Measurements from ENCODE around the gene KLK8.
"Not testable (repeated sequence)": the region's sequence is repeated elsewhere in the genome, so short reads cannot be mapped to it uniquely, and the experiment has no call there.

KLK8 gene

GRCh38 chr19:51002542-51003311 is 1.3 kb upstream of the KLK8 start:
- Histone ChIP-seq H3K4me3 (ENCODE audit: low read length) (no peak overlapping the region), H3K36me3 (ENCODE audit: insufficient read depth, low read length) (no peaks in the 10 kb centered on the region), H3K4me1 (ENCODE audit: control insufficient read depth, insufficient read depth, low read length) (no peaks in the 10 kb centered on the region), H3K27me3 (ENCODE audit: control insufficient read depth, insufficient read depth, low read length) (no peaks in the 10 kb centered on the region), H3K4me2 (ENCODE audit: low read length) (no peak overlapping the region), H3K9ac (ENCODE audit: low read depth, low read length) (no peak overlapping the region), H3K9me3 (replicated peaks; ENCODE audit: low read length) (peaks cover 3% of the 10 kb centered on the region)

GRCh38 chr19:51002089-51002532 is 707 bp upstream of the KLK8 start:
- Histone ChIP-seq H3K9me3 (replicated peaks; ENCODE audit: low read length) (no peaks in the 10 kb centered on the region), H3K4me1 (ENCODE audit: control insufficient read depth, insufficient read depth, low read length) (no peaks in the 10 kb centered on the region), H3K9ac (ENCODE audit: low read depth, low read length) (no peak overlapping the region), H3K36me3 (ENCODE audit: insufficient read depth, low read length) (no peaks in the 10 kb centered on the region), H3K4me3 (ENCODE audit: low read length) (no peak overlapping the region), H3K4me2 (ENCODE audit: low read length) (no peak overlapping the region), H3K27me3 (ENCODE audit: control insufficient read depth, insufficient read depth, low read length) (no peaks in the 10 kb centered on the region)

GRCh38 chr19:51000981-51001380 is 423 bp downstream of the KLK8 start:
- H3K4me2 ChIP-seq (ENCODE audit: low read length): no peak overlapping the region
- no peak overlapping the region for H3K9ac ChIP-seq (ENCODE audit: low read depth, low read length)
- H3K4me1 ChIP-seq (ENCODE audit: control insufficient read depth, insufficient read depth, low read length): no peaks in the 10 kb centered on the region
- H3K36me3 ChIP-seq (ENCODE audit: insufficient read depth, low read length): no peaks in the 10 kb centered on the region
- H3K9me3 ChIP-seq (replicated peaks; ENCODE audit: low read length): no peaks in the 10 kb centered on the region
- H3K4me3 ChIP-seq (ENCODE audit: low read length): no peak overlapping the region
- H3K27me3 ChIP-seq (ENCODE audit: control insufficient read depth, insufficient read depth, low read length): no peaks in the 10 kb centered on the region

GRCh38 chr19:51000426-51000825 is 978 bp downstream of the KLK8 start:
- no peaks in the 10 kb centered on the region for H3K36me3 ChIP-seq (ENCODE audit: insufficient read depth, low read length)
- H3K9ac ChIP-seq (ENCODE audit: low read depth, low read length): no peak overlapping the region
- no peak overlapping the region for H3K4me2 ChIP-seq (ENCODE audit: low read length)
- no peaks in the 10 kb centered on the region for H3K4me1 ChIP-seq (ENCODE audit: control insufficient read depth, insufficient read depth, low read length)
- H3K4me3 ChIP-seq (ENCODE audit: low read length): no peak overlapping the region
- H3K27me3 ChIP-seq (ENCODE audit: control insufficient read depth, insufficient read depth, low read length): no peaks in the 10 kb centered on the region
- H3K9me3 ChIP-seq (replicated peaks; ENCODE audit: low read length): no peaks in the 10 kb centered on the region

- Histone ChIP-seq H3K27me3 (ENCODE audit: control insufficient read depth, insufficient read depth, low read length) (no peaks in the 10 kb centered on the region), H3K9me3 (replicated peaks; ENCODE audit: low read length) (no peaks in the 10 kb centered on the region), H3K4me2 (ENCODE audit: low read length) (no peak overlapping the region), H3K4me1 (ENCODE audit: control insufficient read depth, insufficient read depth, low read length) (no peaks in the 10 kb centered on the region), H3K9ac (ENCODE audit: low read depth, low read length) (no peak overlapping the region), H3K4me3 (ENCODE audit: low read length) (no peak overlapping the region), H3K36me3 (ENCODE audit: insufficient read depth, low read length) (no peaks in the 10 kb centered on the region)
Measured at GRCh38 chr19:50998686-50999085, 2.7 kb downstream of the KLK8 start.

- H3K36me3 ChIP-seq (ENCODE audit: insufficient read depth, low read length): no peaks in the 10 kb centered on the region
- H3K27me3 ChIP-seq (ENCODE audit: control insufficient read depth, insufficient read depth, low read length): no peaks in the 10 kb centered on the region
- no peaks in the 10 kb centered on the region for H3K4me1 ChIP-seq (ENCODE audit: control insufficient read depth, insufficient read depth, low read length)
- no peaks in the 10 kb centered on the region for H3K9me3 ChIP-seq (replicated peaks; ENCODE audit: low read length)
- no peak overlapping the region for H3K4me3 ChIP-seq (ENCODE audit: low read length)
- H3K4me2 ChIP-seq (ENCODE audit: low read length): no peak overlapping the region
- H3K9ac ChIP-seq (ENCODE audit: low read depth, low read length): no peak overlapping the region
Measured at GRCh38 chr19:50998061-50998460, 3.3 kb downstream of the KLK8 start.

GRCh38 chr19:50994129-50994528 is 7.3 kb downstream of the KLK8 start:
- Histone ChIP-seq H3K9me3 (replicated peaks; ENCODE audit: low read length) (no peaks in the 10 kb centered on the region), H3K4me3 (ENCODE audit: low read length) (no peak overlapping the region), H3K4me2 (ENCODE audit: low read length) (no peak overlapping the region), H3K9ac (ENCODE audit: low read depth, low read length) (no peak overlapping the region), H3K27me3 (ENCODE audit: control insufficient read depth, insufficient read depth, low read length) (no peaks in the 10 kb centered on the region), H3K36me3 (ENCODE audit: insufficient read depth, low read length) (no peaks in the 10 kb centered on the region), H3K4me1 (ENCODE audit: control insufficient read depth, insufficient read depth, low read length) (no peaks in the 10 kb centered on the region)

- H3K4me1 ChIP-seq (ENCODE audit: control insufficient read depth, insufficient read depth, low read length): no peaks in the 10 kb centered on the region
- H3K4me2 ChIP-seq (ENCODE audit: low read length): no peak overlapping the region
- no peak overlapping the region for H3K4me3 ChIP-seq (ENCODE audit: low read length)
- H3K9me3 ChIP-seq (replicated peaks; ENCODE audit: low read length): no peaks in the 10 kb centered on the region
- no peak overlapping the region for H3K9ac ChIP-seq (ENCODE audit: low read depth, low read length)
- H3K27me3 ChIP-seq (ENCODE audit: control insufficient read depth, insufficient read depth, low read length): no peaks in the 10 kb centered on the region
- no peaks in the 10 kb centered on the region for H3K36me3 ChIP-seq (ENCODE audit: insufficient read depth, low read length)
Measured at GRCh38 chr19:50992666-50993035, 8.8 kb downstream of the KLK8 start.

GRCh38 chr19:50984416-50984815 is 17.0 kb downstream of the KLK8 start:
- not testable (repeated sequence) for H3K4me3 ChIP-seq (ENCODE audit: low read length); H3K36me3 ChIP-seq (ENCODE audit: insufficient read depth, low read length); H3K4me1 ChIP-seq (ENCODE audit: control insufficient read depth, insufficient read depth, low read length); H3K9me3 ChIP-seq (replicated peaks; ENCODE audit: low read length); H3K4me2 ChIP-seq (ENCODE audit: low read length); H3K9ac ChIP-seq (ENCODE audit: low read depth, low read length); H3K27me3 ChIP-seq (ENCODE audit: control insufficient read depth, insufficient read depth, low read length)

GRCh38 chr19:50983625-50984292 is 17.6 kb downstream of the KLK8 start, which contains the start of gene KLK7:
Gene KLK7, minus strand, starts transcription at chr19:50983917. Its CDS starts 1,518 bp downstream, at chr19:50982399.
- no peaks in the 10 kb centered on the region for H3K27me3 ChIP-seq (ENCODE audit: control insufficient read depth, insufficient read depth, low read length)
- no peaks in the 10 kb centered on the region for H3K4me1 ChIP-seq (ENCODE audit: control insufficient read depth, insufficient read depth, low read length)
- no peaks in the 10 kb centered on the region for H3K36me3 ChIP-seq (ENCODE audit: insufficient read depth, low read length)
- no peak within 1 kb of the TSS for H3K9ac ChIP-seq (ENCODE audit: low read depth, low read length)
- H3K4me3 ChIP-seq (ENCODE audit: low read length): no peak within 1 kb of the TSS
- no peak within 1 kb of the TSS for H3K4me2 ChIP-seq (ENCODE audit: low read length)
- H3K9me3 ChIP-seq (replicated peaks; ENCODE audit: low read length): no peaks in the 10 kb centered on the region

- H3K9ac ChIP-seq (ENCODE audit: low read depth, low read length): no peak overlapping the region
- no peaks in the 10 kb centered on the region for H3K9me3 ChIP-seq (replicated peaks; ENCODE audit: low read length)
- no peaks in the 10 kb centered on the region for H3K27me3 ChIP-seq (ENCODE audit: control insufficient read depth, insufficient read depth, low read length)
- no peak overlapping the region for H3K4me2 ChIP-seq (ENCODE audit: low read length)
- H3K4me1 ChIP-seq (ENCODE audit: control insufficient read depth, insufficient read depth, low read length): no peaks in the 10 kb centered on the region
- no peaks in the 10 kb centered on the region for H3K36me3 ChIP-seq (ENCODE audit: insufficient read depth, low read length)
- H3K4me3 ChIP-seq (ENCODE audit: low read length): no peak overlapping the region
Measured at GRCh38 chr19:50982186-50982585, 19.2 kb downstream of the KLK8 start.

Data from skeletal muscle satellite cell (primary cell).